HepG2 (cell line): ENCODE results near the gene ELAVL2. TPM values are rescaled to one million over a fixed set of nuclear protein-coding genes. Genes with fewer than 3 reads are reported as not detected.

ENCODE experiments used
- ATAC-seq: fragments of 200-7000 bp; cut with Tn5 transposase; 3 replicates; pipeline ENCODE4 v1.9.1; 2020; ENCODE audit warnings: mild to moderate bottlenecking, moderate library complexity
- BruUV-seq: library from RNA; stranded (reverse); fragments of 400-500 nt; replicated peaks from 2 replicates; lab custom pipeline; 2021; lab: Mats Ljungman, UMichigan
- CTCF ChIA-PET: fragments of 300-600 bp; formaldehyde crosslinking; extraction: SDS; loops from one replicate; lab custom pipeline; 2021; ENCODE audit warnings: low total read pairs, inconsistent platforms, low intra/inter-chr PET ratio; lab: Yijun Ruan, JAX
- POLR2A ChIA-PET: fragments of 350-600 bp; sonication (Branson Sonifier 250); formaldehyde crosslinking; loops from one replicate; lab custom pipeline; 2020; ENCODE audit warnings: antibody characterized with exemption, inconsistent platforms; lab: Yijun Ruan, JAX
- DNase-seq: peaks from one replicate; pipeline ENCODE4 v3.0.0-alpha.2; 2015; ENCODE audit warnings: low spot score
- FAIRE-seq: peaks from 3 replicates; lab custom pipeline; 2011; peaks lifted over from hg19 to GRCh38; lab: Jason Lieb, UNC
- H2AFZ ChIP-seq: one replicate; pipeline ENCODE4 v1.6.1; 2011; ENCODE audit warnings: low read length, inconsistent platforms
- H3K27ac ChIP-seq: fragments of 300-600 bp; 3 replicates; pipeline ENCODE4 v1.8.0; 2011; ENCODE audit warnings: mixed run types, mild to moderate bottlenecking, mixed read lengths, low read length, inconsistent platforms; ENCODE audit not compliant: insufficient read depth; ENCODE audit errors: extremely low read length
- H3K27me3 ChIP-seq, 2 experiments: fragments of 200-600 bp in 1 of 2; 2 replicates in 1 of 2; 3 replicates in 1 of 2; pipeline versions ENCODE4 v1.6.0 to v1.8.0; 2011; ENCODE audit warnings: low read length in 2 of 2, mild to moderate bottlenecking in 2 of 2, moderate library complexity in 2 of 2, inconsistent platforms in 1 of 2; ENCODE audit not compliant: insufficient read depth in 2 of 2, control insufficient read depth in 1 of 2
- H3K36me3 ChIP-seq, 2 experiments: fragments of 200-600 bp in 1 of 2; replicated peaks in 1 of 2; 2 replicates in 1 of 2; 3 replicates in 1 of 2; pipeline versions ENCODE4 v1.5.1 to v1.8.0; 2011; ENCODE audit warnings: low read length in 2 of 2, inconsistent platforms in 1 of 2; ENCODE audit not compliant: insufficient read depth in 2 of 2, control insufficient read depth in 1 of 2
- H3K4me1 ChIP-seq: 2 replicates; pipeline ENCODE4 v1.5.1; 2012; ENCODE audit warnings: low read length, inconsistent platforms; ENCODE audit not compliant: insufficient read depth
- H3K4me2 ChIP-seq: 2 replicates; pipeline ENCODE4 v1.6.0; 2011; ENCODE audit warnings: low read depth, low read length, inconsistent platforms
- H3K4me3 ChIP-seq, 3 experiments: fragments of 200-600 bp in 1 of 3; sonication (generic), shearing (Covaris generic) in 1 of 3; replicated peaks in 1 of 3; 2 replicates each; pipeline ENCODE4 v1.5.1; 2011 to 2016; ENCODE audit warnings: low read length in 3 of 3, inconsistent platforms in 2 of 3, low read depth in 2 of 3, mild to moderate bottlenecking in 2 of 3, control low read depth in 1 of 3, mixed read lengths in 1 of 3; ENCODE audit not compliant: insufficient read depth in 1 of 3
- H3K79me2 ChIP-seq: one replicate; pipeline ENCODE4 v1.6.1; 2011; ENCODE audit warnings: low read length, inconsistent platforms; ENCODE audit not compliant: insufficient read depth
- H3K9ac ChIP-seq: 2 replicates; pipeline ENCODE4 v1.6.0; 2011; ENCODE audit warnings: mild to moderate bottlenecking, low read depth, low read length, inconsistent platforms; ENCODE audit not compliant: insufficient read depth
- H3K9me3 ChIP-seq: 2 replicates; pipeline ENCODE4 v1.5.1; 2012; ENCODE audit warnings: mild to moderate bottlenecking, low read length
- H4K20me1 ChIP-seq: 2 replicates; pipeline ENCODE4 v1.6.0; 2011; ENCODE audit warnings: inconsistent platforms, mild to moderate bottlenecking, low read length, moderate library complexity; ENCODE audit not compliant: insufficient read depth
- CCDC6 ChIP-seq: sonication (generic); formaldehyde crosslinking; IDR thresholded peaks from 2 replicates; pipeline ENCODE4 v1.8.1; 2022; ENCODE audit warnings: mild to moderate bottlenecking, missing genetic modification reagents, moderate library complexity
- ISL2 ChIP-seq: sonication (generic); formaldehyde crosslinking; IDR thresholded peaks from 2 replicates; pipeline ENCODE4 v1.5.0; 2020; ENCODE audit warnings: missing genetic modification reagents
- KDM5A ChIP-seq: fragments of 200-600 bp; sonication (generic); IDR thresholded peaks from 2 replicates; pipeline ENCODE4 v1.7.0; 2018; ENCODE audit warnings: antibody characterized with exemption, mild to moderate bottlenecking, low read length, borderline replicate concordance
- KLF6 ChIP-seq: IDR thresholded peaks from 2 replicates; pipeline ENCODE4 v1.8.0; 2016; ENCODE audit warnings: missing biosample characterization, missing genetic modification reagents
- NKX3-1 ChIP-seq: sonication (generic); formaldehyde crosslinking; IDR thresholded peaks from 2 replicates; pipeline ENCODE4 v1.5.0; 2020; ENCODE audit warnings: missing genetic modification reagents
- ZFP36L1 ChIP-seq: sonication (generic); formaldehyde crosslinking; IDR thresholded peaks from 2 replicates; pipeline ENCODE4 v1.8.0; 2022; ENCODE audit warnings: mild to moderate bottlenecking, missing genetic modification reagents, moderate library complexity
- ZNF138 ChIP-seq: sonication (generic); formaldehyde crosslinking; IDR thresholded peaks from 2 replicates; pipeline ENCODE4 v1.5.0; 2020; ENCODE audit warnings: mild to moderate bottlenecking, low read depth, missing genetic modification reagents
- ZNF530 ChIP-seq: sonication (generic); formaldehyde crosslinking; IDR thresholded peaks from 2 replicates; pipeline ENCODE4 v1.5.0; 2020; ENCODE audit warnings: low read depth, mild to moderate bottlenecking, missing genetic modification reagents
- WGBS: methylation state at CpG from one replicate; pipeline ENCODE4 v1.1.6; 2017; ENCODE audit warnings: low lambda C conversion rate; 5-methylcytosine and 5-hydroxymethylcytosine counted together
- in situ Hi-C: cut with HindIII; loops from 2 replicates; pipeline ENCODE4 v1.10.0; 2017; ENCODE audit warnings: low pct_unique_long_range_greater_than_20kb; ENCODE audit not compliant: extremely low pct_ligation_motif_present
- intact Hi-C: fragments of 100-400 bp; cut with micrococcal nuclease; formaldehyde crosslinking; loops from one replicate; pipeline ENCODE4 v1.10.0; 2022; ENCODE audit not compliant: unreplicated experiment
- polyA plus RNA-seq, 8 experiments: library from polyadenylated mRNA; depleted of rRNA in 3 of 8; stranded (reverse) in 7 of 8; unstranded in 1 of 8; fragments of >200 nt; fragmentation: Illumina TruSeq in 4 of 8; extraction: Trizol in 4 of 8; gene quantifications; 2 replicates each; pipeline versions ENCODE4 v1.2.1 to v1.2.3, GENCODE V29; 2011 to 2016; ENCODE audit warnings: low read depth in 4 of 8, missing spikeins in 1 of 8, mixed read lengths in 1 of 8; ENCODE audit not compliant: insufficient read depth in 1 of 8
- total RNA-seq, 5 experiments: library from RNA; depleted of rRNA; stranded (reverse); fragments of >200 nt; fragmentation: Illumina TruSeq; extraction: Trizol; gene quantifications; 2 replicates each; pipeline ENCODE4 v1.2.3, GENCODE V29; 2016; ENCODE audit warnings: low read depth in 1 of 5
- TF ChIP-seq, protein P1 (sequence below): sonication (generic); formaldehyde crosslinking; IDR thresholded peaks from 2 replicates; pipeline ENCODE4 v1.4.0; 2020; ENCODE audit warnings: mild to moderate bottlenecking, missing genetic modification reagents

The ELAVL2 gene
- total and polyA plus RNA-seq, 2 of the 13 experiments (the other 11 are each of a cell fraction or from before 2014, with no cell fraction given) = not detected

DNA sequence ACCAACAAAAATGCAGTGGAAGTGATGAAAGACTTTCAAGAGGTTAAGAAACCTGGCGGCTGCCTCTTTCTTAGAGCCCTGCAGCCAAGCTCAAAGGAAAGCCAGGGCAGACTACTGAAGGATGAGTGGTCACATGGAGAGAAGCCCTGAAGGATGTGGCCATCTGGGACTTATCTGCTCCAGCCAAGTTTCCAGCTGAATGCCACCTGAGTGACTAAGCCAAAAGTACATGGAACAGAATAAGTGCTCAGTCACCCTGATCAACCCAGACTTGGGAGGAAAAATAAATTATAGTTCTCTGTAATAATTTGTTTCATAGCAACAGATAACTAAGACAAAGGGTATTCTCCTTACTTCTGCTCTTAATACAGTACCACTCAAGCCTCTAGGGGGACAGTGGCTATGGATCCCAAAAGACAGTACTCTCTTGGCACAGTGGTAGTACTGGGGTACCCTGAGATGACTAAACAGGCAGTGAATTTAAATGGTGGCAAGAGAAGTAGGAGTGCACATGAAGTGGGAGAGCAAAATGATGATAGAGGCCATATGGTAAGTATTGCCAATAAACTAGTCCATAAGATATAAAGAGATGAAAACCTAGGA lies 182.3 kb downstream of the ELAVL2 start:
- POLR2A ChIA-PET = no interaction called here
- FAIRE-seq (no peak), ATAC-seq (no peak), DNase-seq (no peak)
- Histone ChIP-seq H2AFZ (no peak overlapping the region), H3K27me3 (no peaks in the 10 kb centered on the region), H3K9me3 (0 out of 2 replicates have a peak, but pooled peaks cover 3% of the 10 kb centered on the region), H4K20me1 (no peaks in the 10 kb centered on the region), H3K36me3 (no peaks in the 10 kb centered on the region), H3K4me1 (no peaks in the 10 kb centered on the region), H3K4me3 (no peak overlapping the region), H3K9ac (no peak overlapping the region), H3K27ac (no peak overlapping the region), H3K4me2 (no peak overlapping the region), H3K79me2 (no peaks in the 10 kb centered on the region)
- no peak for TF ChIP-seq KLF6 (CRISPR knock-in tag)
- no peak for TF ChIP-seq NKX3-1 (CRISPR knock-in tag)
- no peak for TF ChIP-seq KDM5A
- TF ChIP-seq ZNF530 (CRISPR knock-in tag) = no peak
- no peak for TF ChIP-seq ISL2
- no peak for TF ChIP-seq ZFP36L1 (CRISPR knock-in tag)
- TF ChIP-seq, protein P1, sequence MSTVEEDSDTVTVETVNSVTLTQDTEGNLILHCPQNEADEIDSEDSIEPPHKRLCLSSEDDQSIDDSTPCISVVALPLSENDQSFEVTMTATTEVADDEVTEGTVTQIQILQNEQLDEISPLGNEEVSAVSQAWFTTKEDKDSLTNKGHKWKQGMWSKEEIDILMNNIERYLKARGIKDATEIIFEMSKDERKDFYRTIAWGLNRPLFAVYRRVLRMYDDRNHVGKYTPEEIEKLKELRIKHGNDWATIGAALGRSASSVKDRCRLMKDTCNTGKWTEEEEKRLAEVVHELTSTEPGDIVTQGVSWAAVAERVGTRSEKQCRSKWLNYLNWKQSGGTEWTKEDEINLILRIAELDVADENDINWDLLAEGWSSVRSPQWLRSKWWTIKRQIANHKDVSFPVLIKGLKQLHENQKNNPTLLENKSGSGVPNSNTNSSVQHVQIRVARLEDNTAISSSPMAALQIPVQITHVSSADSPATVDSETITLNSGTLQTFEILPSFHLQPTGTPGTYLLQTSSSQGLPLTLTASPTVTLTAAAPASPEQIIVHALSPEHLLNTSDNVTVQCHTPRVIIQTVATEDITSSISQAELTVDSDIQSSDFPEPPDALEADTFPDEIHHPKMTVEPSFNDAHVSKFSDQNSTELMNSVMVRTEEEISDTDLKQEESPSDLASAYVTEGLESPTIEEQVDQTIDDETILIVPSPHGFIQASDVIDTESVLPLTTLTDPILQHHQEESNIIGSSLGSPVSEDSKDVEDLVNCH = no peak
- TF ChIP-seq CCDC6 (CRISPR knock-in tag) = no peak
- TF ChIP-seq ZNF138 (CRISPR knock-in tag) = no peak
- CTCF ChIA-PET = no interaction called here
- WGBS = 0% methylated on average over 1 of the region's 1 CpG
- intact Hi-C loops (no loop called here), in situ Hi-C loops (no loop called here)
- no TSS peak for BruUV-seq
